B cell (primary cell): ENCODE results near the gene CNTNAP2.

Source experiments
- EZH2 ChIP-seq: IDR thresholded peaks from 2 replicates; pipeline ENCODE4 v1.6.1; 2012; ENCODE audit warnings: borderline replicate concordance, low read depth, mild to moderate bottlenecking, moderate library complexity, low read length; ENCODE audit not compliant: insufficient read depth, poor library complexity, severe bottlenecking
- TF ChIP-seq, protein P1 (sequence below): fragments of 200-600 bp; IDR thresholded peaks from one replicate; pipeline ENCODE4 v1.8.0; 2022; ENCODE audit warnings: antibody characterized with exemption, mild to moderate bottlenecking

GRCh38 chr7:148156233-148156632 is 2039.6 kb downstream of the CNTNAP2 start:
- TF ChIP-seq, protein P1, sequence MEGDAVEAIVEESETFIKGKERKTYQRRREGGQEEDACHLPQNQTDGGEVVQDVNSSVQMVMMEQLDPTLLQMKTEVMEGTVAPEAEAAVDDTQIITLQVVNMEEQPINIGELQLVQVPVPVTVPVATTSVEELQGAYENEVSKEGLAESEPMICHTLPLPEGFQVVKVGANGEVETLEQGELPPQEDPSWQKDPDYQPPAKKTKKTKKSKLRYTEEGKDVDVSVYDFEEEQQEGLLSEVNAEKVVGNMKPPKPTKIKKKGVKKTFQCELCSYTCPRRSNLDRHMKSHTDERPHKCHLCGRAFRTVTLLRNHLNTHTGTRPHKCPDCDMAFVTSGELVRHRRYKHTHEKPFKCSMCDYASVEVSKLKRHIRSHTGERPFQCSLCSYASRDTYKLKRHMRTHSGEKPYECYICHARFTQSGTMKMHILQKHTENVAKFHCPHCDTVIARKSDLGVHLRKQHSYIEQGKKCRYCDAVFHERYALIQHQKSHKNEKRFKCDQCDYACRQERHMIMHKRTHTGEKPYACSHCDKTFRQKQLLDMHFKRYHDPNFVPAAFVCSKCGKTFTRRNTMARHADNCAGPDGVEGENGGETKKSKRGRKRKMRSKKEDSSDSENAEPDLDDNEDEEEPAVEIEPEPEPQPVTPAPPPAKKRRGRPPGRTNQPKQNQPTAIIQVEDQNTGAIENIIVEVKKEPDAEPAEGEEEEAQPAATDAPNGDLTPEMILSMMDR, result no peak
- TF ChIP-seq EZH2, result no peak
